Lung microvascular endothelial cell (primary cell): ENCODE results near the gene FLYWCH1. TPM values are rescaled to one million over a fixed set of nuclear protein-coding genes. Genes with fewer than 3 reads are reported as not detected.

Experiments
- DNase-seq, 2 donors: peaks; one replicate each; pipeline versions ENCODE4 v3.0.0 to v3.0.0-alpha.2; 2010; ENCODE audit warnings: low read depth in 2 of 2
- total RNA-seq: library from RNA; depleted of rRNA; stranded (reverse); fragments of >200 nt; gene quantifications from 2 replicates; pipeline ENCODE4 v1.2.1, GENCODE V29; 2014

Gene FLYWCH1
- total RNA-seq, 1 donor from 2014 or later, result 17.9 TPM

DNA sequence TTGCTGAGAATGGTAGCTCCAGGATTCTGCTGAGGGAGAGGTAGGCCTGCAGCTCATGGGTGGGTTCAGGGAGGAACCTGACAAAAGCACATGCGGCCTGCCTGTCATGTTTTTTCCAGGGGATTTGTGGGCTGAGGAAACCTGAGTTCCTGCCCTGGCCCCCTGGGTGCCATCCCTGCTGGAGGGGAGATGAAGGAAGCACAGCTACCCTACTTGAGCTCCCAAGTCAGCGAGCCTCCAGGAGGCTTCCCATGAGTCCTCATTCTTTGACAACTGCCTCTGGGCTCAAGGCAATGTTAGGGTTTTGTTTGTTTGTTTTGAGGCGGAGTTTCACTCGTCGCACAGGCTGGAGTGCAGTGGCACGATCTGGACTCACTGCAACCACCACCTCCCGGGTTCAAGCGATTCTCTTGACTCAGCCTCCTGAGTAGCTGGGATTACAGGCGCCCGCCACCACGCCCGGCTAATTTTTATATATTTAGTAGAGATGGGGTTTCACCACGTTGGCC, 12.1 kb upstream of the FLYWCH1 start:
- DNase-seq, result no peak

DNA sequence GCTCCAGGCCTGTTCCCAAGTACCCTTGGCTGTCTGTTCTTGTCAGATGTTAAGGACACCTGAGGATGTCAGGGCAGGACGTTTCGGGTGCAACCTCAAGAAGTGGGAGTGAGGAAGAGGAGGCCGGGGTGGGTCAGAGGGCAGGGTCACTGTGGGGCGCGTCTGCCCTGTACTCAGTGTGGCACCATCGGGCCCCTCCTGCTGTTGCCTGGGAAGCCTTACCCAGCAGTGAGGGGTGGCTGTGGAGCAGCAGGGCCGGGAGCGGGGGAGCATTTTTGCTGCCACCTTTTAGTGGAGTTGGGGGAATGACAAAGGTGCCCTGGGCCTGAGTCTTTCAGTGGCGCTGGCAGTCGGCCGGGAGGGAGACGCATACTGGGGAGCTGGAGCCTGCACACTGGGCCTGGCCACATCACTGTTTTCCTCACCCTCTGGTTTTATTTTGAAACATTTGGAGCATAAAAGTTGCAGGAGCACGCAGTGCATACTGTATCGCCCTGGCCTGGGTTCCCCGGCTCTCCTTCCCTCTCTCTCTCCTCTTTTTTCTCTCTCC, 11.1 kb upstream of the FLYWCH1 start:
- DNase-seq, result no peak

DNA sequence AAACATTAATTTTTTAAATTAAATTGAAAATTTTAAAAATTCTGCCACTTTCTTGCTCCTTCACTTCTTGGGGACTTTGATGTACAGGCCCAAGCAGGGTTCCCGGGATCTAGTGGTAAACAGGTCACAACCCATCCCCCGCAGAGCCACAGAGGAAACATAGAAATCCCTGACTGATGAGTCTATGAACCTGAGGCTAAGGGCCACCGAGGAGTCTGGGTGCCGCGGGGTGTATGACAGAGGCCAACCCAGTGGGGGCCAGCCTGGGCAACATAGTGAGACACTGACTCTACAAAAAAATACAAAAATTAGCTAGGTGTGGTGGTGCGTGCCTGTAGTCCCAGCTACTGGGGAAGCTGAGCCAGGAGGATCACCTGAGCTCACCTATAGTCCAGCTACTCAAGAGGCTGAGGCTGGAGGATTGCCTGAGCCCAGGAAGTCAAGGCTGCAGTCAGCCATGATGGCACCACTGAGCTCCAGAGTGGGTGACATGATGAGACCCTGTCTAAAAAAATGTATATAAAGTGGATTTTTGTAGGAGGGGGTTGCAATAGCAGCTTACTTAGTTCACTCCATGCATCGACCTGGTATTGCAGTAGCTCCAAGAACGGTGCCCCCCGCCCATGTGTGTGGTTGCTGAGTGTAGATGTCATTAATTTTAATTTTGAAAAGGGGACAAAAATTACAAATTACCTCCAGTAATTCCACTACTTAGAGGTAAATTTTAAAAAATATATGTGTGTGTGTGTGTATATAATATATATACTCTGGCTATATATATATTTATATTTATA, 9.2 kb upstream of the FLYWCH1 start:
- no peak for DNase-seq

DNA sequence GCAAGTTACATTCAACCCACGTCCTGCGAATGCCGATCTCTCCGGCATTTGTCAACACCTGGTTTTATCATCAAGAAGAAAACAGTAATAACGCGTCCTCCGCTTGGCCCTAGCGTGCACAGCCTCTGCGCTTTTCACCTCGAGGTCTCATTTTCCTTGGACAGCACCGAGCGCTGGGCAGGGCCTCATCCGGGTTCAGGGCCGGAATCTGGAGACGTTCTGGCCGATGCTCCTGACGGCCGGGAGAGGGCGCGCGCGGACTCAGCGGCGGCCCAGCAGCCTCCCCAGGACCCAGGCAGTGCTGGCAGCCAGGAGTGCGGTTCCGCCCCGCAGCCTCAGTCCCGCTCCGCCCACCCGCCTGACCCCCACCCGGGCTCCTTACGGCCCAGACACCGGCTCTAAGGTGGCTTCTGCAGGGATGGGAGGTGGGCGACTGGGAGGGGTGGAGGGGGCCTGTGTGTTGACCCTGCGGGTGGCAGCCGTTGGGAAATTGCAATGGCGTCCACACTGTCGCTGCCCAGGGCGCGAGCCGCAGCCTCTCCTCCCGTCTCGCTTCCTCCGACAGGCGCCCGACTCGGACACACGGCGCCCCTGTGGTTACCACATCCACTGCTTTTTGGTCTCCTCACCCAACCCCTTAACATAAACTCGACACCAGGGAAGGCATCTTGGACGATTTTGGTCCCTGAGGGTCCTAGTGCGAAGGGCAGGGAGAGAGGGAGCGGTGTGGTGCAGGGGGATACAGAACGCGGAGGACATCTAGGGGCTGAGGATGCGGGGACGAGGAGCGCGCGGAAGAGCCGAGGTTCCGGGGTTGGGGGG, 7.4 kb upstream of the FLYWCH1 start:
- DNase-seq, result peak; percentile 87 to 91

DNA sequence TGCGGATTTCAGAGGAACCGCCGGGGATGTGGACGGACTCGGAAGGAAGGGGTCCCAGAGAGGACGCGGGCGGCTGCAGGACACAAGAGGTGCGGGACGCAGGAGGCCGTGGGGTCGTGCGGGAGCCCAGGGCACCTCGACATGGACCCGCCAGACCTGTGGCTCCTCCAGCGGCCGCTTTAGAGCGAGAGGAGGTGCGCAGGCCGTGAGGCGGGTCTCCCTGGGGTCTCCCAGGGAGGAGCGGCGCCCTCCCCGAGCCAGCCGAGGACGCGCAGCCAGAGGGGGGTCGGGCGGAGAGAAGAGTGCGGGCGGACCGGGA, 6.8 kb upstream of the FLYWCH1 start:
- DNase-seq, result no peak

DNA sequence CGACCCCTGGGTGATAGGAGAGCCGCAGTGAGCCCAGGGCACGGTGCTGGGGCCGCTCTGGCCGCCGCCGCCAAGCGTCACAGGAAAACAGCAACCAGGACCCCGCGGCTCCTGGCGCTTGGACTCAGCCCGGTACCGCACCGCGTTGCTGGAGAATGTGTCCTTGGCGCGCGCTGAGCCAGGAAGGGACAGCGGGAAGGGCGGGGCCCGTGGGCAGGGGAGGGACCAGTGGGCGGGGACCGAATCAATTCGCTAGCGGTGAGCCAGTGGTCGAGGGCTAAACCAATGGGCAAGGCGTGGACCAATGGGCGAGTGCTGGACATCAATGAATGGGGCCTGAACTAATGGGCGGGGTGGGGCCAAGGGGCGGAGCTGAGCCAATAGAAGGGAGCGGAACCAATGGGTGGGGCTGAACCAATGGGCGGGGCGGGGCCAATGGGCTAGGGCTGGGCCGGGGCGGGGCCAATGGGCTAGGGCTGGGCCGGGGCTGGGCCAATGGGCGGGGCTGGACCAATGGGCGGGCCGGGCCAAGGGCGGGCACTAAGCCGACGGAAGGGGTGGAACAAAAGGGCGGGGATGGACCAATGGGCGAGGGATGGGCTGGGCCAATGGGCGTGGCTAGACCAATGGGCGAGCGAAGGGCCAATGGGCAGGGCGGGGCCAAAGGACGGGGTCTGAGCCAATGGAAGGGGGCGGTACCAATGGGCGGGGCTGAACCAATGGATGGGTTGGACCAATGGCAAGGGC, 6.3 kb upstream of the FLYWCH1 start:
- DNase-seq, result peak; percentile 100

DNA sequence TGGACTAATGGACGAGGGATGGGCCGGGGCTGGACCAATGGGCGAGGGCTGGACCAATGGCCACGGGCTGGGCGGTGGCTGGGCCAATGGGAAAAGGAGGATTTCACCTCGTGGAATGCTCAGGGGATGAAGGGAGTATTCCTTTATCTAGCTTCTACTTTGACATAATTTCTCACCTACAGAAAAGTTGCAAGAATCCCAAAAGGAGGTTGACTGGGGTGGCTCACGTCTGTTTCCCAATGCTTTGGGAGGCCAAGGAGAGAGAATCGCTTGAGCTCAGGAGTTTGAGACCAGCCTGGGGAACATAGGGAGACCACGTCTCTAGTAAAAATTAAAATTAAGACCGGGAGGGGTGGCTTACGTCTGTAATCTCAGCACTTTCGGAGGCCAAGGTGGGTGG, 5.7 kb upstream of the FLYWCH1 start:
- DNase-seq, result no peak

DNA sequence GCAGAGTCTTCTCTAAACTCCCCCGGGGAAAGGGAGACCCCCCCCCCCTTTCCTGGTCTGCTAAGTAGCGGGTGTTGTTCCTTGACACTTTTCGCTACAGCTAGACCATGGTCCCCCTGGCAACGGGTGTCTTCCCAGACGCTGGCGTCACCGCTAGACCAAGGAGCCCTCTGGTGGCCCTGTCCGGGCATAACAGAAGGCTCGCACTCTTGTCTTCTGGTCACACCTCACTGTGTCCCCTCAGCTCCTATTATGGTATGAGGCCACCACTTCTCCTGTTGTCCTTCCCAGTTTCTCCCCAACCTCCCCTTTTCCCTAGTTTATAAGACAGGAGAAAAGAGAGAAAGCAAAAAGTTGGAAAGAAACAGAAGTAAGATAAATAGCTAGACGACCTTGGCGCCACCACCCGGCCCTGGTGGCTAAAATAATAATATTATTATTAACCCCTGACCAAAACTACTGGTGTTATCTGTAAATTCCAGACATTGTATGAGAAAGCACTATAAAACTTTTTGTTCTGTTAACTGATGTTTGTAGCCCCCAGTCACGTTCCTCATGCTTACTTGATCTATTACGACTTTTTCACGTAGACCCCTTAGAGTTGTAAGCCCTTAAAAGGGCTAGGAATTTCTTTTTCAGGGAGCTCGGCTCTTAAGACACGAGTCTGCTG, 4.5 kb upstream of the FLYWCH1 start:
- peak in 1 of 2 donors; percentile 55 for DNase-seq

DNA sequence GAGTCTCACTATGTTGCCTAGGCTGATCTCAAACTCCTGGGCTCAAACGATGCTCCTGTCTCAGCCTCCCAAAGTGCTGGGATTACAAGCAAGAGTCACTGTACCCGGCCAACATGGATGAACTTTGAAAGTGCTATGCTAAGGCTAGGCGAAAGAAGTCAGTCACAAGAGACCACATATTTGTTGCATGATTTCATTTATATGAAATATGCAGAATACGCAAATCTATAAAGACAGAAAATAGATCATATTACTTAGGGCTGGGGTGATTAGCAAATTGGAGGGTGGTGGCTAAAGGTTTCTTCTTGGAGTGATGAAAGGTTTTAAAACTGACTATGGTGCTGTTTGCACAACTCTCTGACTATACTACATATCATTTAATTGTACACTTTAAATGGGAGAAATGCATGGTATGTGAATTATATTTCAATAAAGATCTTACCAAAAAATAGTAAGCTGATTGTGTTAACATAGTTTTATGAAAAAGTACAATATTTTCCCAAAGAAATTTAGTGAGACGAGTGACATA, 1.2 kb upstream of the FLYWCH1 start:
- no peak for DNase-seq

DNA sequence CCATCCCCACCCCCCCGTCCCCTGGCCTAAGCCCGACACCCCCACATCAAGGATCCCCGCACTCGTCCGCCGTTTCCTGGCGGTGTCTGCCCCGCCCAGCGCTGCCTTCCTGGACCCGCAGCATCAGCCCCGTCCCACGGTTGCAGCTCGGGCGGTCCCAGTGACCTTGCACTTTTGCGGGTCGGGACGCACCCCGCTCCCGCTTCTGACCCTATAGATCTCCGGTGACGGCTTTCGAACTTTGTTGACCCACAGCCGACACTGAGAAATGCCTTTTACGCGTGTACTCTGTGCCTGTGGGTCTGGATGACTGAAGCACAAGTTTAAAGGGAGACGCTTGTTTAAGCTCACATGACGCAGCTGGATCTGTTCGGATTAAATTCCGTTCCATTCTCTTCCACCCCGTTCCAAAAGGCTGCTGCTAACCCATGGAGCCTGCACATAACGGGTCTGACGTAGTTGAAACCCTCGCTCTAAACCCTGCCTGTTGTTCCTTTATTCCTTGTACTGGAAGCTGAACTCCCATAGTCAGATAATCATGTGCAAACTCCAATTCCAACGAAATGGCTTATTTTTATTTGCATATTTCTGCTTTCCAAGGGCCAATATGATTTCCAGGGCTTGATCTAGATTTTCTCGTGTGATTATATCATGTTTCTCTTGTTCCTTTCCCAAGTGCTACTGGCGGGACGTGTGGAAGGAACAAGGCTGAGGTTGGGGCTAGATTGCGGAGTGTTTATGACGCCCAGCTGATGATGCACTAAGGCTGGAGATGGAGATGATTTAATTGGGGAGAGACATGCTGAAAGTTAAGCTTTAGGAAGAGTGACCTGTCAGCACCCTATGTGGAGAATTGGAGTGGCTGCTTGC, 834 bp downstream of the FLYWCH1 start:
- DNase-seq, result peak; percentile 61 to 68

DNA sequence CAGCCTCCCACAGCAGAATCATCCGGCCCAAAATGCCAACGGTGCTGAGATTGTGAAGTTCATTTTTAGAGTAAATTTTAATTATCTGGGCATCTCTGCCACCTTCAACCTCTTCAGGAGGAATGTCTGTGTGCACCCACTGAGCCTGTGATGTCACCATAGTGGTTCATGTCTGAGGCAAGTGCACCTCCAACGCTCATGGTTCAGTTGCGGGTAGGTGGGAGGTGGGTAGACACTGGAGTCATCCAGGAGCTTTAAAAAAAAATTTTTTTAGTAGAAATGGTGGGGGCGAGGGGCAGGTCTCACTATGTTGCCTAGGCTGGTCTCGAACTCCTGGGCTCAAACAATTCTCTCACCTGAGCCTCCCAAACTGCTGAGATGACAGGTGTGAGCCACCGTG, 1.9 kb downstream of the FLYWCH1 start:
- no peak for DNase-seq

DNA sequence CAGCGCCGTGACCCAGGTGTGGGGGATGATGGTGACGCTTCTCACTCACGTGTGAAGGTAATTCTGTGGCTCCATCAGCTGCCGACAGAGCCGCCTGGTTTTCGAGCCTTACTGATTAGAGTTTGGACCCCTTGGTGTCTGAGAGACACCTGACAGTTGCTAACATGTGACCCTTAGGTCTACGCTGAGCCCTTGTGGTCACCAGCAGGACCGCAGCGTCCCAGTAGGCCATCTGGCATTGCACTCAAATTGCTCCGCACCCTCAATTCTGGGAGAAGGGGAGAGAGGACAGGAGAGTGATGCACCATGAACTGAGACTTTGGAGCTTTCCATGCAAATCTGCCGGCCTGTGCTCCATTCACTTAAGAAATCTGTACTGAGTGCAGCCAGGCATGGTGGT, 2.5 kb downstream of the FLYWCH1 start:
- DNase-seq, result no peak

DNA sequence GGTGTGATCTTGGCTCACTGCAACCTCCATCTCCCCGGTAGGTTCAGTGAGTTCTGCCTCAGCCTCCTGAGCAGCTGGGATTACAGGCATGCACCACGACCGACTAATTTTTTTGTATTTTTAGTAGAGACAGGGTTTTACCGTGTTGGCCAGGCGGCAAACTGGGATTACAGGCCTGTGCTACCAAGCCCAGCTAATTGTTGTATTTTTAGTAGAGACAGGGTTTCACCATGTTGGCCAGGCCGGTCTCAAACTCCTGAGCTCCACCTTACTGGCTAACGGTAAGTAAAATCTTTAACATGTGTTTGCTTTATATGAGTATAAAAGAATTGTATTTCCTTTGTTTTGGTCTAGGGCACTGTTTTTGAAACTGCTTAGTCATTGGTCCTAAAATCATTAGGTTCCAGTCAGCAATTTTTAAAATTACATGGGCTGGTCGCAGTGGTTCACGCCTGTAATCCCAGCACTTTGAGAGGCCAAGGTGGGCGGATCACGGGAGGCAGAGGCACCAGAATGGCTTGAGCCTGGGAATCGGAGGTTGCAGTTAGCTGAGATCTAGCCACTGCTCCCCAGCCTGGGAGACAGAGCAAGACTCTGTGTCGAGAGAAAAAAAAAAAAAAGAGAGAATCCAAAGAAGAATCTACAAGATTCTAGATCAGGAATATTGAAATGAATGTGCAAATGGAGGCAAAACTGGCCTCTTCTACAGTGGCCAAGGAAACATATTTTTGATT, 3.6 kb downstream of the FLYWCH1 start:
- DNase-seq, result no peak

DNA sequence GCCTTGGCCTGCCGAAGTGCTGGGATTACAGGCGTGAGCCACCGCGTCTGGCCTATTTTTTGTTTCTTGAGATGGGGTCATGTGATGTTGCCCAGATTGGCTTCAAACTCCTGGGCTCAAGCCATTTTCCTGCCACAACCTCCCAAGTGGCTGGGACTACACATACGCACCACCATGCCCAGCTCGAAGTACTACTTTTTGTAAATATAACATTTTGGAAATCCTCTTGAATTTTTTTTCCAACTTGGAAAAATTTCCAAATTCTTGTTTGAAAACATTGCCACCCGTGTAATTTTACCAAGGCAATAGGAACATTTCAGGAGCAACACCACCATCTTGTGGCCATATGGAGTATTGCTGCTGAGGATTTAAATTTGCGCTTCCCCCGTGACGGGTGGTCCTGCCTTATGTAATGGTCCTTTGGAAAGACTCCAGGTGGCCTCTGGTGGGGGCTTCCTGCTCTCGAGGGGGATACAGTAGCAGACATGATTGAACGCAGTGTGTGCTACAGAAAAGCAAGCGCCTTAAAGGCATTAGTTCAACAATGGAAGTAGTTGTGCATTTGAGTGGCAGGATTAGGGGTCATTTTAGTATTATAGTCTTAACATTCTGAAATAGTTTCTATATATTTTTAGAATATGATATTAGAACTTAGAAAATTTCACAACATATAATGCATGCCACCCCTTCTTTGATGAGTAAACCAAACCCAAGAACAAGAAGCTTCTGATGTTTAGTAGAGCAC, 8.0 kb downstream of the FLYWCH1 start:
- peak; percentile 70 to 85 for DNase-seq

DNA sequence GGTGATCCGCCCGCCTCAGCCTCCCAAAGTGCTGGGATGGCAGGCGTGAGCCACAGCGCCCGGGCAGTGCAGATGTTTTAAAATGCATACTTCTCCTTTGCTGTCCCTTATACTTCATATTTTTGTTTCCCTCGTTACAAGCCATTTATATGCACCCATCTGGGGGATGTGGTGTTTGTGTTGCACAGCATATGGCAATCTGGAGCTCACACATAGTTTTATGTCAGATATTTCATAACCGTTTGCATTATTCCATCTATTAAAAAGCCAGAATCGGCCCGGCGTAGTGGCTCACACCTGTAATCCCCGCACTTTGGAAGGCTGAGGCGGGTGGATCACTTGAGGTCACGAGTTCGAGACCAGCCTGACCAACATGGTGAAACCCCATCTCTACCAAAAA, 11.8 kb downstream of the FLYWCH1 start:
- no peak for DNase-seq

DNA sequence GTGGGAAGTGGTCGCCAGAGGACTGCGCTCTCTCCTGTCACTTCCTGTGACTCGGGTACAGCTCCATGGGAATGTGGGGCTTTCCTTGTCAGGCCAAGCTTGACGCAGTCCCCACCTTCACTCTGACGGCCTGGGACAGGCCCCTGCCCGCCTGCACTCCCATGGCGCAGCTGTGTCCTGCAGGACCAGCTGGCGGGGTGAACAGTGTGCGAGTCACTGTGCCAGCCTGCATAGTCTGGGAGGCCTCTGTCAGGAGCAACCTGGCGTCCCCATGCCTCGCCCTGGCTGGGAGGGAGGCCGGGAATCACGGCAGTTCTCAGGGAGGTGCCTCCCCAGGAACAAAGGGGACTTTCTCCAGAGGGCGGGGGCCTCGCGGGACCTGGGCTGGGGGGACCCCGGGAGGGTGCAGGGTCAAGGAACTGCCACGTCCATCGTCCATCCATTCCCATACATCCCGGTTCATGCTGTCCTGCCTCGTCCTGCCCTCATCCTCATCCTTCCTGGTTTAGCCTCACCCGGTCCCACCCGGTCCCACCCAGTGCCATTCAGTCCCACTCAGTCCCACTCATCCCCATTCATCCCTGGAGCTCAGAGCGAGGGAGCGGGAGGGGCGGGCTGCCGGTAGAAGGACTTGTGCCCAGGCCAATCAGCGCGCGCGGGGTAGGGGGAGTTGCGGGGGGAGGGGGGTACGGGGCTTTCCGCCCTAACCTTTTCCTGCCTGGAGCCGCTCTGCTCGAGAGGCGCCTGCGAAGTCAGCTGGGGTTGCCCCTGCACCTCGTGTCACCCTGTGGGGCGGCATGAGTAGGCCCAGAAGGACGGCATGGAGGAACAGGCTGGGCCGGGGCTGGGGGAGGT, 13.4 kb downstream of the FLYWCH1 start:
- DNase-seq, result no peak

DNA sequence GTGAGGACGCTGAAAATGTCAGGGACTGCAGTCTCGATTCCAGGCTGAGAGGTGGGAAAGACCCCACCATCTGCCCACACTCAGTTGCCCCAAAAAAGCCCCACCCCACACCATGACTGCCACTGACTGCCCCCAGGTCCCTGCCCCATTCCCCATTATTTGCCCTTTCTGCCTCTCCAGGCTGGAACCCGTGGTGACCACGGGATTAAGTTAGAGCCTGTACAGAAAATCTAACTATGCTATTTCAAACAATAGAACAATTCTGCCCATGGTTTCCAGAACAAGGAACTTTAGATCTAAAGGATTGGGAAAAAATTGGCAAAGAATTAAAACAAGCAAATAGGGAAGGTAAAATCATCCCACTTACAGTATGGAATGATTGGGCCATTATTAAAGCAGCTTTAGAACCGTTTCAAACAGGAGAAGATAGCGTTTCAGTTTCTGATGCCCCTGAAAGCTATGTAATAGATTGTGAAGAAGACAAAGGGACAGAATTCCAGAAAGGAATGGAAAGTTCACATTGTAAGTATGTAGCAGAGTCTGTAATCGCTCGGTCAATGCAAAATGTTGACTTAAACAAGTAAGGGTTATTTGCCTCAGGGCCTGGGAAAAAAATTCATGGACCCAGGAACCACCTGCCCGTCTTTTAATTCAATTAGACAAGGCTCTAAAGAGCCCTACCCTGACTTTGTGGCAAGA, 14.4 kb downstream of the FLYWCH1 start:
- no peak for DNase-seq
